Kidney (tissue), 14 donors: ENCODE results near the gene LRRC4C. TPM values are rescaled to one million over a fixed set of nuclear protein-coding genes. Genes with fewer than 3 reads are reported as not detected.

Experiments used
- DNase-seq, 5 donors: peaks; one replicate each; pipeline ENCODE4 v3.0.0-alpha.2; 2013 to 2020
- FAIRE-seq: peaks from 2 replicates; lab custom pipeline; 2012; peaks lifted over from hg19 to GRCh38; lab: Jason Lieb, UNC
- H3K27ac ChIP-seq, 2 donors: one replicate each; pipeline ENCODE4 v1.7.0; 2013; ENCODE audit warnings: low read depth in 2 of 2, low read length in 2 of 2, inconsistent platforms in 1 of 2
- H3K27me3 ChIP-seq: one replicate; pipeline ENCODE4 v1.7.1; 2013; ENCODE audit warnings: low read length, inconsistent platforms; ENCODE audit not compliant: control insufficient read depth, insufficient read depth
- H3K36me3 ChIP-seq, 3 donors: one replicate each; pipeline versions ENCODE4 v1.7.0 to v1.7.1; 2013; ENCODE audit warnings: low read length in 3 of 3, control low read depth in 1 of 3, inconsistent platforms in 1 of 3; ENCODE audit not compliant: insufficient read depth in 3 of 3, control insufficient read depth in 2 of 3
- H3K4me1 ChIP-seq, 3 donors: one replicate each; pipeline versions ENCODE4 v1.7.0 to v1.7.1; 2013; ENCODE audit warnings: low read length in 3 of 3, inconsistent platforms in 1 of 3, low read depth in 1 of 3; ENCODE audit not compliant: control insufficient read depth in 2 of 3, insufficient read depth in 2 of 3
- H3K4me3 ChIP-seq, 3 donors: one replicate each; pipeline versions ENCODE4 v1.7.0 to v1.8.1; 2013; ENCODE audit warnings: low read length in 3 of 3, control low read depth in 1 of 3, inconsistent platforms in 1 of 3
- H3K9ac ChIP-seq, 3 donors: one replicate each; pipeline versions ENCODE4 v1.7.0 to v1.7.1; 2013; ENCODE audit warnings: low read length in 3 of 3, control low read depth in 1 of 3, inconsistent platforms in 1 of 3
- H3K9me3 ChIP-seq, 3 donors: one replicate each; pipeline versions ENCODE4 v1.7.0 to v1.7.1; 2013; ENCODE audit warnings: low read length in 3 of 3, control low read depth in 1 of 3, inconsistent platforms in 1 of 3; ENCODE audit not compliant: control insufficient read depth in 2 of 3, insufficient read depth in 1 of 3
- CTCF ChIP-seq: IDR thresholded peaks from 3 replicates; pipeline ENCODE4 v1.5.1; 2012; ENCODE audit warnings: mild to moderate bottlenecking, moderate library complexity, borderline replicate concordance; ENCODE audit not compliant: insufficient read depth; ENCODE audit errors: extremely low read depth
- intact Hi-C: fragments of 100-400 bp; cut with DNase I; formaldehyde crosslinking; loops from one replicate; pipeline ENCODE4 v1.11.1; 2022
- polyA plus RNA-seq: library from polyadenylated mRNA; stranded (reverse); fragments of 350-450 nt; fragmentation: Illumina TruSeq; extraction: RNeasy Lipid Tissue Mini Kit (QIAGEN cat#74804); gene quantifications from one replicate; pipeline ENCODE4 v1.2.3, GENCODE V29; 2014; ENCODE audit warnings: low read depth, low replicate concordance; ENCODE audit not compliant: insufficient read depth
- total RNA-seq: library from RNA; stranded (reverse); fragmentation: NEBNext Ultra II Directional; extraction: Animal tissue kit (Norgen Biotek cat#: 25700); gene quantifications from one replicate; pipeline ENCODE4 v1.2.1, GENCODE V29; 2021
- donor health status: control.
- donor health status: control.
- donor health status: control.
- donor health status: control.
- donor health status: control.
- donor health status: DM: yes; HTN: yes; CAD: no.
- donor health status: Normal renal cell carcinoma (clear cell type).

Gene LRRC4C
- total and polyA plus RNA-seq, 2 donors from 2014 or later, result 0.26 to 1.6 TPM

GRCh38 chr11:40397141-40397540, 1062.3 kb downstream of the LRRC4C start:
- DNase-seq (peak in 1 of 5 donors; percentile 4), FAIRE-seq (no peak)
- no peaks in the 10 kb centered on the region for H3K4me1 ChIP-seq
- no peaks in the 10 kb centered on the region for H3K36me3 ChIP-seq
- no peaks in the 10 kb centered on the region for H3K9me3 ChIP-seq
- no peak overlapping the region for H3K9ac ChIP-seq
- H3K27ac ChIP-seq, result no peak overlapping the region
- intact Hi-C loops, result no loop called here
- H3K4me3 ChIP-seq, result no peak overlapping the region
- no peaks in the 10 kb centered on the region for H3K27me3 ChIP-seq
- TF ChIP-seq CTCF, result no peak

GRCh38 chr11:40393511-40393910, 1065.9 kb downstream of the LRRC4C start:
- no peak for FAIRE-seq
- H3K36me3 ChIP-seq, result no peaks in the 10 kb centered on the region
- DNase-seq, result no peak
- no peaks in the 10 kb centered on the region for H3K9me3 ChIP-seq
- no peak for TF ChIP-seq CTCF
- no peak overlapping the region for H3K9ac ChIP-seq
- no peaks in the 10 kb centered on the region for H3K4me1 ChIP-seq
- no peak overlapping the region for H3K4me3 ChIP-seq
- H3K27ac ChIP-seq, result no peak overlapping the region
- no peaks in the 10 kb centered on the region for H3K27me3 ChIP-seq
- intact Hi-C loops, result no loop called here

GRCh38 chr11:40391679-40392078, 1067.8 kb downstream of the LRRC4C start:
- Histone ChIP-seq H3K36me3 (no peaks in the 10 kb centered on the region), H3K27me3 (no peaks in the 10 kb centered on the region), H3K9me3 (no peaks in the 10 kb centered on the region), H3K9ac (no peak overlapping the region), H3K4me1 (peaks cover 0 to 6% (median 2%) of the 10 kb centered on the region in 3 donors), H3K27ac (no peak overlapping the region), H3K4me3 (no peak overlapping the region)
- FAIRE-seq (no peak), DNase-seq (no peak)
- no peak for TF ChIP-seq CTCF
- intact Hi-C loops, result no loop called here
